SK-N-SH treated with all-trans-retinoic acid at 6 μM for 48 hours (cell line): ENCODE results near the gene ALPL.
"Not testable (repeated sequence)": the region's sequence is repeated elsewhere in the genome, so short reads cannot be mapped to it uniquely, and the experiment has no call there.

ENCODE experiments used
- ATAC-seq: fragments of 200-7000 bp; cut with Tn5 transposase; 3 replicates; pipeline ENCODE4 v1.9.1; 2020; ENCODE audit warnings: mild to moderate bottlenecking, moderate library complexity
- ARNTL ChIP-seq: fragments of 450-650 bp; formaldehyde crosslinking; IDR thresholded peaks from 2 replicates; pipeline ENCODE4 v1.5.0; 2020; ENCODE audit warnings: low read depth, mild to moderate bottlenecking, moderate library complexity, borderline replicate concordance
- BACH2 ChIP-seq: fragments of 250-450 bp; sonication (Bioruptor Pico); IDR thresholded peaks from 2 replicates; pipeline ENCODE4 v1.9.0; 2021; ENCODE audit warnings: mild to moderate bottlenecking, borderline replicate concordance
- CREB5 ChIP-seq: fragments of 250-450 bp; sonication (Bioruptor Pico); IDR thresholded peaks from 2 replicates; pipeline ENCODE4 v1.5.1; 2020; ENCODE audit warnings: low read depth, mild to moderate bottlenecking, moderate library complexity
- CSDC2 ChIP-seq: fragments of 250-450 bp; sonication (Bioruptor Pico); IDR thresholded peaks from 2 replicates; pipeline ENCODE4 v1.5.0; 2020; ENCODE audit warnings: mild to moderate bottlenecking, moderate library complexity
- CSRNP3 ChIP-seq: fragments of 250-450 bp; sonication (Bioruptor Pico); IDR thresholded peaks from 2 replicates; pipeline ENCODE4 v1.5.1; 2021; ENCODE audit warnings: mild to moderate bottlenecking, moderate library complexity
- ESRRG ChIP-seq: fragments of 250-450 bp; sonication (Bioruptor Pico); IDR thresholded peaks from 2 replicates; pipeline ENCODE4 v1.6.1; 2021; ENCODE audit warnings: mild to moderate bottlenecking
- GLIS3 ChIP-seq: fragments of 250-450 bp; sonication (Bioruptor Pico); IDR thresholded peaks from 2 replicates; pipeline ENCODE4 v1.5.0; 2020; ENCODE audit warnings: mild to moderate bottlenecking, moderate library complexity
- ISL1 ChIP-seq: fragments of 250-450 bp; sonication (Bioruptor Pico); IDR thresholded peaks from 2 replicates; pipeline ENCODE4 v2.1.2; 2022; ENCODE audit warnings: mild to moderate bottlenecking, moderate library complexity
- OSR1 ChIP-seq: fragments of 250-450 bp; sonication (Bioruptor Pico); IDR thresholded peaks from 2 replicates; pipeline ENCODE4 v1.8.0; 2022; ENCODE audit warnings: moderate library complexity, mild to moderate bottlenecking, inconsistent platforms
- PATZ1 ChIP-seq: fragments of 250-450 bp; sonication (Bioruptor Pico); IDR thresholded peaks from 2 replicates; pipeline ENCODE4 v1.8.0; 2020; ENCODE audit warnings: mild to moderate bottlenecking, moderate library complexity, borderline replicate concordance
- POU6F1 ChIP-seq: fragments of 250-450 bp; sonication (Bioruptor Pico); IDR thresholded peaks from 2 replicates; pipeline ENCODE4 v1.8.0; 2021; ENCODE audit warnings: low read depth, mild to moderate bottlenecking, moderate library complexity, borderline replicate concordance
- PPARA ChIP-seq: fragments of 250-450 bp; sonication (Bioruptor Pico); IDR thresholded peaks from 2 replicates; pipeline ENCODE4 v1.5.0; 2020; ENCODE audit warnings: mild to moderate bottlenecking, borderline replicate concordance
- RARB ChIP-seq: fragments of 250-450 bp; sonication (Bioruptor Pico); IDR thresholded peaks from 2 replicates; pipeline ENCODE4 v1.8.0; 2021; ENCODE audit warnings: mild to moderate bottlenecking, moderate library complexity
- SNAI2 ChIP-seq: fragments of 250-450 bp; sonication (Bioruptor Pico); IDR thresholded peaks from 2 replicates; pipeline ENCODE4 v1.5.0; 2020; ENCODE audit warnings: mild to moderate bottlenecking, moderate library complexity
- TCF4 ChIP-seq: fragments of 250-450 bp; sonication (Bioruptor Pico); IDR thresholded peaks from 2 replicates; pipeline ENCODE4 v1.8.0; 2021; ENCODE audit warnings: mild to moderate bottlenecking, moderate library complexity, borderline replicate concordance
- TOX ChIP-seq: fragments of 250-450 bp; sonication (Bioruptor Pico); IDR thresholded peaks from 2 replicates; pipeline ENCODE4 v1.8.0; 2021; ENCODE audit warnings: mild to moderate bottlenecking, moderate library complexity, borderline replicate concordance
- ZC3H10 ChIP-seq: fragments of 250-450 bp; sonication (Bioruptor Pico); IDR thresholded peaks from 2 replicates; pipeline ENCODE4 v1.5.1; 2021; ENCODE audit warnings: mild to moderate bottlenecking, moderate library complexity
- ZFP3 ChIP-seq: fragments of 250-450 bp; sonication (Bioruptor Pico); IDR thresholded peaks from 2 replicates; pipeline ENCODE4 v1.5.0; 2020; ENCODE audit warnings: mild to moderate bottlenecking, moderate library complexity
- ZFP30 ChIP-seq: fragments of 450-650 bp; formaldehyde crosslinking; IDR thresholded peaks from 2 replicates; pipeline ENCODE4 v1.5.0; 2022; ENCODE audit warnings: mild to moderate bottlenecking, moderate library complexity
- ZNF565 ChIP-seq: fragments of 450-650 bp; formaldehyde crosslinking; conservative IDR thresholded peaks from 2 replicates; pipeline ENCODE4 v1.5.0; 2020; ENCODE audit warnings: low read depth, mild to moderate bottlenecking, moderate library complexity
- ZNF70 ChIP-seq: fragments of 450-650 bp; formaldehyde crosslinking; IDR thresholded peaks from 2 replicates; pipeline ENCODE4 v1.5.0; 2020; ENCODE audit warnings: mild to moderate bottlenecking, moderate library complexity
- ZNF8 ChIP-seq: fragments of 450-650 bp; formaldehyde crosslinking; IDR thresholded peaks from 2 replicates; pipeline ENCODE4 v1.5.0; 2020; ENCODE audit warnings: mild to moderate bottlenecking, moderate library complexity

Gene ALPL

GRCh38 chr1:21509351-21510112 is at the start of gene ALPL:
Gene ALPL (plus strand): TSS chr1:21509423. CDS start chr1:21554082, 44,659 bp downstream.
- no peak for ATAC-seq
- TF ChIP-seq SNAI2 (CRISPR knock-in tag), result no peak
- TF ChIP-seq ZFP30 (CRISPR knock-in tag), result no peak
- no peak for TF ChIP-seq ZNF565 (CRISPR knock-in tag)
- no peak for TF ChIP-seq ARNTL (CRISPR knock-in tag)
- no peak for TF ChIP-seq PPARA
- no peak for TF ChIP-seq TCF4
- TF ChIP-seq RARB (CRISPR knock-in tag), result no peak
- TF ChIP-seq ZNF8 (CRISPR knock-in tag), result no peak
- TF ChIP-seq ZFP3 (CRISPR knock-in tag), result no peak
- TF ChIP-seq TOX (CRISPR knock-in tag), result no peak
- no peak for TF ChIP-seq CREB5 (CRISPR knock-in tag)
- TF ChIP-seq CSDC2 (CRISPR knock-in tag), result no peak

GRCh38 chr1:21465127-21465526 is 44.1 kb upstream of the ALPL start:
- ATAC-seq, result not testable (repeated sequence)

- not testable (repeated sequence) for ATAC-seq
Observed at GRCh38 chr1:21467946-21468345, 41.3 kb upstream of the ALPL start.

- no peak for TF ChIP-seq ZNF70
- TF ChIP-seq CSDC2 (CRISPR knock-in tag), result no peak
- no peak for TF ChIP-seq ZFP3 (CRISPR knock-in tag)
- TF ChIP-seq ISL1 (CRISPR knock-in tag), result no peak
- no peak for TF ChIP-seq CREB5 (CRISPR knock-in tag)
- TF ChIP-seq ZNF565 (CRISPR knock-in tag), result no peak
- TF ChIP-seq PPARA, result no peak
- no peak for TF ChIP-seq SNAI2 (CRISPR knock-in tag)
- no peak for TF ChIP-seq CSRNP3 (CRISPR knock-in tag)
- no peak for TF ChIP-seq OSR1 (CRISPR knock-in tag)
- no peak for TF ChIP-seq ZFP30 (CRISPR knock-in tag)
- no peak for TF ChIP-seq PATZ1 (CRISPR knock-in tag)
- TF ChIP-seq BACH2 (CRISPR knock-in tag), result no peak
- no peak for TF ChIP-seq ESRRG
- no peak for TF ChIP-seq ZC3H10 (CRISPR knock-in tag)
- no peak for TF ChIP-seq GLIS3 (CRISPR knock-in tag)
- TF ChIP-seq, all 23 proteins: peak for 0
- no peak for ATAC-seq
Observed at GRCh38 chr1:21468599-21468998, 40.6 kb upstream of the ALPL start.

- ATAC-seq, result no peak
- TF ChIP-seq POU6F1 (CRISPR knock-in tag) (no peak), RARB (CRISPR knock-in tag) (no peak), ESRRG (no peak), PATZ1 (CRISPR knock-in tag) (no peak), ZFP30 (CRISPR knock-in tag) (no peak), TOX (CRISPR knock-in tag) (no peak)
Observed at GRCh38 chr1:21469581-21469980, 39.6 kb upstream of the ALPL start.
